WTC11 (cell line): ENCODE results near the gene ISOC2. TPM values are rescaled to one million over a fixed set of nuclear protein-coding genes. Genes with fewer than 3 reads are reported as not detected.
A peak's percentile ranks its signal among the peaks of the same experiment; 100 is the strongest.

Source experiments
- ATAC-seq: fragments of 200-7000 bp; cut with Tn5 transposase; 2 replicates; pipeline ENCODE4 v1.10.0; 2021; ENCODE audit warnings: mild to moderate bottlenecking, moderate library complexity
- CTCF ChIA-PET: fragments of 300-600 bp; sonication (Branson Sonifier 250); formaldehyde crosslinking; loops from one replicate; lab custom pipeline; 2021; ENCODE audit warnings: antibody characterized with exemption; lab: Charles Lee
- POLR2A ChIA-PET: fragments of 350-600 bp; sonication (Branson Sonifier 250); formaldehyde crosslinking; loops from one replicate; lab custom pipeline; 2021; ENCODE audit warnings: antibody characterized with exemption; lab: Charles Lee
- DNase-seq: peaks from one replicate; pipeline ENCODE4 v3.0.0; 2021; ENCODE audit warnings: low spot score
- H3K27ac Mint-ChIP-seq: 2 replicates; pipeline ENCODE4 v1.8.0; 2021; ENCODE audit warnings: mixed read lengths
- H3K27me3 Mint-ChIP-seq: 2 replicates; pipeline ENCODE4 v1.8.0; 2021; ENCODE audit warnings: low read depth, mild to moderate bottlenecking, moderate library complexity, mixed read lengths
- H3K36me3 Mint-ChIP-seq: 2 replicates; pipeline ENCODE4 v1.8.0; 2021; ENCODE audit warnings: mixed read lengths
- H3K4me1 Mint-ChIP-seq: 2 replicates; pipeline ENCODE4 v1.8.0; 2022; ENCODE audit warnings: mixed read lengths
- H3K4me3 Mint-ChIP-seq: 2 replicates; pipeline ENCODE4 v1.8.0; 2021; ENCODE audit warnings: mild to moderate bottlenecking, moderate library complexity, mixed read lengths
- H3K9me3 Mint-ChIP-seq: 2 replicates; pipeline ENCODE4 v1.8.0; 2021; ENCODE audit warnings: mixed read lengths
- CREM ChIP-seq: sonication (generic); formaldehyde crosslinking; IDR thresholded peaks from 2 replicates; pipeline ENCODE4 v1.8.1; 2022; ENCODE audit warnings: mild to moderate bottlenecking, missing genetic modification reagents, moderate library complexity
- ETV6 ChIP-seq: sonication (generic); formaldehyde crosslinking; IDR thresholded peaks from 2 replicates; pipeline ENCODE4 v1.8.1; 2022; ENCODE audit warnings: mild to moderate bottlenecking, missing genetic modification reagents
- FOXJ3 ChIP-seq: sonication (generic); formaldehyde crosslinking; IDR thresholded peaks from 2 replicates; pipeline ENCODE4 v1.9.0; 2021; ENCODE audit warnings: missing genetic modification reagents, mild to moderate bottlenecking, borderline replicate concordance
- FOXP1 ChIP-seq: sonication (generic); formaldehyde crosslinking; IDR thresholded peaks from 2 replicates; pipeline ENCODE4 v1.8.0; 2022; ENCODE audit warnings: missing genetic modification reagents, mild to moderate bottlenecking, moderate library complexity, borderline replicate concordance
- GABPB1 ChIP-seq: sonication (generic); formaldehyde crosslinking; IDR thresholded peaks from 2 replicates; pipeline ENCODE4 v1.8.1; 2023; ENCODE audit warnings: mild to moderate bottlenecking, missing genetic modification reagents
- GRHL2 ChIP-seq: fragments of 250-450 bp; sonication (Bioruptor Pico); IDR thresholded peaks from 2 replicates; pipeline ENCODE4 v1.8.0; 2022; ENCODE audit warnings: mild to moderate bottlenecking, moderate library complexity; ENCODE audit not compliant: insufficient replicate concordance, severe bottlenecking
- KAT7 ChIP-seq: sonication (generic); formaldehyde crosslinking; IDR thresholded peaks from 2 replicates; pipeline ENCODE4 v1.8.1; 2023; ENCODE audit warnings: missing genetic modification reagents, mild to moderate bottlenecking, borderline replicate concordance
- OVOL2 ChIP-seq: fragments of 250-450 bp; sonication (Bioruptor Pico); IDR thresholded peaks from 2 replicates; pipeline ENCODE4 v1.9.0; 2021; ENCODE audit warnings: mild to moderate bottlenecking, borderline replicate concordance
- TCF7 ChIP-seq: sonication (generic); formaldehyde crosslinking; IDR thresholded peaks from 2 replicates; pipeline ENCODE4 v1.8.0; 2022; ENCODE audit warnings: mild to moderate bottlenecking, low read depth, missing genetic modification reagents, moderate library complexity
- TP53 ChIP-seq: sonication (generic); formaldehyde crosslinking; IDR thresholded peaks from 2 replicates; pipeline ENCODE4 v1.8.1; 2023; ENCODE audit warnings: mild to moderate bottlenecking, missing genetic modification reagents
- ZNF121 ChIP-seq: sonication (generic); formaldehyde crosslinking; IDR thresholded peaks from 2 replicates; pipeline ENCODE4 v1.8.0; 2023; ENCODE audit warnings: missing genetic modification reagents
- ZNF232 ChIP-seq: sonication (generic); formaldehyde crosslinking; IDR thresholded peaks from 2 replicates; pipeline ENCODE4 v1.8.0; 2022; ENCODE audit warnings: mild to moderate bottlenecking, missing genetic modification reagents
- ZNF423 ChIP-seq: fragments of 250-450 bp; sonication (Bioruptor Pico); IDR thresholded peaks from 2 replicates; pipeline ENCODE4 v2.1.2; 2022; ENCODE audit warnings: mild to moderate bottlenecking, moderate library complexity
- total RNA-seq: library from RNA; stranded (reverse); gene quantifications from 3 replicates; pipeline ENCODE4 v1.2.3, GENCODE V29; 2021
- TF ChIP-seq, protein P1 (sequence below): fragments of 250-450 bp; sonication (Bioruptor Pico); IDR thresholded peaks from 2 replicates; pipeline ENCODE4 v1.8.0; 2021; ENCODE audit warnings: mild to moderate bottlenecking
- TF ChIP-seq, protein P2 (sequence below): fragments of 250-450 bp; sonication (Bioruptor Pico); IDR thresholded peaks from 2 replicates; pipeline ENCODE4 v1.9.0; 2021; ENCODE audit warnings: mild to moderate bottlenecking, borderline replicate concordance
- TF ChIP-seq, protein P3 (sequence below): sonication (generic); formaldehyde crosslinking; IDR thresholded peaks from 2 replicates; pipeline ENCODE4 v1.8.1; 2023; ENCODE audit warnings: mild to moderate bottlenecking, missing genetic modification reagents, moderate library complexity
- TF ChIP-seq, protein P4 (sequence below): sonication (generic); formaldehyde crosslinking; IDR thresholded peaks from 2 replicates; pipeline ENCODE4 v1.8.1; 2023; ENCODE audit warnings: mild to moderate bottlenecking, missing genetic modification reagents, borderline replicate concordance
- TF ChIP-seq, protein P5 (sequence below): sonication (generic); formaldehyde crosslinking; IDR thresholded peaks from 2 replicates; pipeline ENCODE4 v1.8.1; 2022; ENCODE audit warnings: missing genetic modification reagents, borderline replicate concordance
- TF ChIP-seq, protein P6 (sequence below): sonication (generic); formaldehyde crosslinking; IDR thresholded peaks from 2 replicates; pipeline ENCODE4 v1.8.1; 2023; ENCODE audit warnings: mild to moderate bottlenecking, missing genetic modification reagents

ISOC2 gene
- total RNA-seq, 1 experiment from 2014 or later, result 96.3 TPM

DNA sequence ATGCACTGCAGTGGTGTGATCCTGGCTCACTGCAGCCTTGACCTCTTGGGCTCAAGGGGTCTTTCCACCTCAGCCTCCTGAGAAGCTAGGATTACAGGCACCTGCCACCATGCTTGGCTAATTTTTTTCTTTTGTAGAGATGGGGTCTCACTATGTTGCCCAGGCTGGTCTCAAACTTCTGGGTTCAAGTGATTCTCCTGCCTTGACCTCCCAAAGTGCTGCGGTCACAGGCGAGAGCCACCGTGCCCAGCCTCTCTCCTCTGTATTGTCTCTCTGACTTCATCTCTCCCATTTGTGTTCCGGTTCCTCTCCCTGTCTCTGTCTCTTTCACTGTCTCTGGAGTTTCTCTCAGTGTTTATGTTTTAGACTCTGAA lies 4.8 kb upstream of the ISOC2 start:
- CTCF ChIA-PET, result interaction anchor here (1.0 to 3.2 kb wide), 5 partner anchors 11 to 166 kb away, joined by 3 to 68 read pairs (median 25); partner anchors contain the start of gene ZNF628
- DNase-seq (no peak), ATAC-seq (no peak)

DNA sequence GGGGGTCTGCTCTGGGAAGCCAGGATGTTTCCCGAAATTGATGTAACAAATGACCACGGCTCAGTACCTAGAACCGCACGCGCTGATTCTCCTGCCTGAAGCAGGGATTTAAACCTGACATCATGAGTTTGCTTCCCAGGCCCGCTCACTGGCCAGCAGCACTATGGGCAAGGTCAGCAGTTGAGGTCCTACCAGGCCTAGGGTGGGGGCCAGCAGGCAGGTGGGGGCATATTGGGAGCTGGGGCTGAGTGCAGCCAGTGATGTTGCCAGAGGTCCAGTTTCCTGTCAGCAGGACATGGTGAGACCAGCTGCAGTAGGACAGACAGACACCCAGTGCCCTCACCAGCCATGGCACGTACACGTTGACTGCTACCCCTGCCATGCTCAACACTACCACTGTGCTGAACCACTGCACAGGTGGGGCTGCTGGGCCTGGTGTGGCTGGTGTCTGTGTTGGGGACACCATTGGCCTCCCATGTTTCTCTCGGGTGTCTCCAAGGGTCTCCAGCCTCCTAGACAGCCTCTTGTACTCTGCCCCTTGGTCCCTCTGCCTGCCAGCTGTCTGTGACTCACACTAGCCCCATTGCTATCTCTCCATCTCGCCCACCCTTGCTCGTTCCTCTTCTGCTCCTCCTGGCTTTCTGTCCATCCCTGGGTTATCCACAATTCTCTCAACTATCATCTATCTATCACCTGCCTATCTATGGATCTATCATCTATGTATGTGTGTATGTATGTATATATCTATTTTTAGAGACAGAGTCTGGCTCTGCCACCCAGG lies 4.2 kb upstream of the ISOC2 start:
- Mint-ChIP-seq H3K4me3 (no peak overlapping the region), H3K27ac (no peak overlapping the region)
- POLR2A ChIA-PET, result no interaction called here

More for the DNA sequence above, 4.8 kb upstream of the ISOC2 start:
- POLR2A ChIA-PET, result no interaction called here
- H3K36me3 Mint-ChIP-seq, result no peaks in the 10 kb centered on the region
- no peak overlapping the region for H3K4me3 Mint-ChIP-seq
- H3K9me3 Mint-ChIP-seq, result no peaks in the 10 kb centered on the region
- H3K27me3 Mint-ChIP-seq, result peaks cover 35% of the 10 kb centered on the region
- peaks cover 29% of the 10 kb centered on the region for H3K4me1 Mint-ChIP-seq
- no peak overlapping the region for H3K27ac Mint-ChIP-seq
- TF ChIP-seq ZNF121 (CRISPR knock-in tag), result peak; percentile 74; the same call in 1 of the 2 replicates
- TF ChIP-seq, protein P1, sequence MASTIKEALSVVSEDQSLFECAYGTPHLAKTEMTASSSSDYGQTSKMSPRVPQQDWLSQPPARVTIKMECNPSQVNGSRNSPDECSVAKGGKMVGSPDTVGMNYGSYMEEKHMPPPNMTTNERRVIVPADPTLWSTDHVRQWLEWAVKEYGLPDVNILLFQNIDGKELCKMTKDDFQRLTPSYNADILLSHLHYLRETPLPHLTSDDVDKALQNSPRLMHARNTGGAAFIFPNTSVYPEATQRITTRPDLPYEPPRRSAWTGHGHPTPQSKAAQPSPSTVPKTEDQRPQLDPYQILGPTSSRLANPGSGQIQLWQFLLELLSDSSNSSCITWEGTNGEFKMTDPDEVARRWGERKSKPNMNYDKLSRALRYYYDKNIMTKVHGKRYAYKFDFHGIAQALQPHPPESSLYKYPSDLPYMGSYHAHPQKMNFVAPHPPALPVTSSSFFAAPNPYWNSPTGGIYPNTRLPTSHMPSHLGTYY, result no peak

DNA sequence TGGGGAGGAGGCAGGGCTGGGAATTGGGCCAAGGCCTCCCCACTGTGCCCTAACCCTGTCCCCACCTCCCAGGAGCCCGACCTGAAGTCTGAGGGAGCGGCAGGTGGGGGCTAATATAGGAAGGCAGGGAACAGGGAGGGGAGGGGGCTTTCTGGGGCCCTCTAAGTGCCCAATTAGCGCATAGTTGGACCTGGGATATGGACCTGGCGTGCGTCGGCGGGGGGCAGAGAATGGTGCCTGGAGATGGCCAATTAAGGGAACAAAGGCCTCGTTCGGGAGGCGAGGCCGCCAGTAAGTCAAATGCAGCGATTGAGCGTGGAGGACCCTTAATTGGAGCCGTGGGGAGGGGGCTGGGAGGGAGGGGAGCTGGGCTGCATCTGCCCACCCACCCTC lies 3.2 kb upstream of the ISOC2 start, which contains the start of gene C19orf85:
Gene C19orf85, minus strand, starts transcription at position 90 of the 393 bp plus-strand sequence. CDS start 197 bp downstream, outside the sequence.
- DNase-seq (peak; percentile 41), ATAC-seq (no peak)
- Mint-ChIP-seq H3K27ac (no peak within 1 kb of the TSS), H3K27me3 (peaks cover 28% of the 10 kb centered on the region), H3K4me1 (peaks cover 42% of the 10 kb centered on the region), H3K4me3 (peak within 1 kb of the TSS; percentile 30; the same call in 1 of the 2 replicates), H3K9me3 (no peaks in the 10 kb centered on the region), H3K36me3 (no peaks in the 10 kb centered on the region)
- ChIA-PET POLR2A (no interaction called here), CTCF (interaction anchor here (0.6 to 1.5 kb wide), 2 partner anchors 18 to 39 kb away, joined by 3 to 5 read pairs; no protein-coding TSS in a partner anchor)
- TF ChIP-seq ZNF121 (CRISPR knock-in tag) (no peak), ZNF232 (CRISPR knock-in tag) (no peak), ETV6 (CRISPR knock-in tag) (no peak), FOXP1 (no peak), TP53 (CRISPR knock-in tag) (no peak)
- TF ChIP-seq, protein P2, sequence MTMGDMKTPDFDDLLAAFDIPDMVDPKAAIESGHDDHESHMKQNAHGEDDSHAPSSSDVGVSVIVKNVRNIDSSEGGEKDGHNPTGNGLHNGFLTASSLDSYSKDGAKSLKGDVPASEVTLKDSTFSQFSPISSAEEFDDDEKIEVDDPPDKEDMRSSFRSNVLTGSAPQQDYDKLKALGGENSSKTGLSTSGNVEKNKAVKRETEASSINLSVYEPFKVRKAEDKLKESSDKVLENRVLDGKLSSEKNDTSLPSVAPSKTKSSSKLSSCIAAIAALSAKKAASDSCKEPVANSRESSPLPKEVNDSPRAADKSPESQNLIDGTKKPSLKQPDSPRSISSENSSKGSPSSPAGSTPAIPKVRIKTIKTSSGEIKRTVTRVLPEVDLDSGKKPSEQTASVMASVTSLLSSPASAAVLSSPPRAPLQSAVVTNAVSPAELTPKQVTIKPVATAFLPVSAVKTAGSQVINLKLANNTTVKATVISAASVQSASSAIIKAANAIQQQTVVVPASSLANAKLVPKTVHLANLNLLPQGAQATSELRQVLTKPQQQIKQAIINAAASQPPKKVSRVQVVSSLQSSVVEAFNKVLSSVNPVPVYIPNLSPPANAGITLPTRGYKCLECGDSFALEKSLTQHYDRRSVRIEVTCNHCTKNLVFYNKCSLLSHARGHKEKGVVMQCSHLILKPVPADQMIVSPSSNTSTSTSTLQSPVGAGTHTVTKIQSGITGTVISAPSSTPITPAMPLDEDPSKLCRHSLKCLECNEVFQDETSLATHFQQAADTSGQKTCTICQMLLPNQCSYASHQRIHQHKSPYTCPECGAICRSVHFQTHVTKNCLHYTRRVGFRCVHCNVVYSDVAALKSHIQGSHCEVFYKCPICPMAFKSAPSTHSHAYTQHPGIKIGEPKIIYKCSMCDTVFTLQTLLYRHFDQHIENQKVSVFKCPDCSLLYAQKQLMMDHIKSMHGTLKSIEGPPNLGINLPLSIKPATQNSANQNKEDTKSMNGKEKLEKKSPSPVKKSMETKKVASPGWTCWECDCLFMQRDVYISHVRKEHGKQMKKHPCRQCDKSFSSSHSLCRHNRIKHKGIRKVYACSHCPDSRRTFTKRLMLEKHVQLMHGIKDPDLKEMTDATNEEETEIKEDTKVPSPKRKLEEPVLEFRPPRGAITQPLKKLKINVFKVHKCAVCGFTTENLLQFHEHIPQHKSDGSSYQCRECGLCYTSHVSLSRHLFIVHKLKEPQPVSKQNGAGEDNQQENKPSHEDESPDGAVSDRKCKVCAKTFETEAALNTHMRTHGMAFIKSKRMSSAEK (CRISPR knock-in tag), result no peak
- TF ChIP-seq, protein P3, sequence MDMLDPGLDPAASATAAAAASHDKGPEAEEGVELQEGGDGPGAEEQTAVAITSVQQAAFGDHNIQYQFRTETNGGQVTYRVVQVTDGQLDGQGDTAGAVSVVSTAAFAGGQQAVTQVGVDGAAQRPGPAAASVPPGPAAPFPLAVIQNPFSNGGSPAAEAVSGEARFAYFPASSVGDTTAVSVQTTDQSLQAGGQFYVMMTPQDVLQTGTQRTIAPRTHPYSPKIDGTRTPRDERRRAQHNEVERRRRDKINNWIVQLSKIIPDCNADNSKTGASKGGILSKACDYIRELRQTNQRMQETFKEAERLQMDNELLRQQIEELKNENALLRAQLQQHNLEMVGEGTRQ (CRISPR knock-in tag), result no peak
- TF ChIP-seq, protein P4, sequence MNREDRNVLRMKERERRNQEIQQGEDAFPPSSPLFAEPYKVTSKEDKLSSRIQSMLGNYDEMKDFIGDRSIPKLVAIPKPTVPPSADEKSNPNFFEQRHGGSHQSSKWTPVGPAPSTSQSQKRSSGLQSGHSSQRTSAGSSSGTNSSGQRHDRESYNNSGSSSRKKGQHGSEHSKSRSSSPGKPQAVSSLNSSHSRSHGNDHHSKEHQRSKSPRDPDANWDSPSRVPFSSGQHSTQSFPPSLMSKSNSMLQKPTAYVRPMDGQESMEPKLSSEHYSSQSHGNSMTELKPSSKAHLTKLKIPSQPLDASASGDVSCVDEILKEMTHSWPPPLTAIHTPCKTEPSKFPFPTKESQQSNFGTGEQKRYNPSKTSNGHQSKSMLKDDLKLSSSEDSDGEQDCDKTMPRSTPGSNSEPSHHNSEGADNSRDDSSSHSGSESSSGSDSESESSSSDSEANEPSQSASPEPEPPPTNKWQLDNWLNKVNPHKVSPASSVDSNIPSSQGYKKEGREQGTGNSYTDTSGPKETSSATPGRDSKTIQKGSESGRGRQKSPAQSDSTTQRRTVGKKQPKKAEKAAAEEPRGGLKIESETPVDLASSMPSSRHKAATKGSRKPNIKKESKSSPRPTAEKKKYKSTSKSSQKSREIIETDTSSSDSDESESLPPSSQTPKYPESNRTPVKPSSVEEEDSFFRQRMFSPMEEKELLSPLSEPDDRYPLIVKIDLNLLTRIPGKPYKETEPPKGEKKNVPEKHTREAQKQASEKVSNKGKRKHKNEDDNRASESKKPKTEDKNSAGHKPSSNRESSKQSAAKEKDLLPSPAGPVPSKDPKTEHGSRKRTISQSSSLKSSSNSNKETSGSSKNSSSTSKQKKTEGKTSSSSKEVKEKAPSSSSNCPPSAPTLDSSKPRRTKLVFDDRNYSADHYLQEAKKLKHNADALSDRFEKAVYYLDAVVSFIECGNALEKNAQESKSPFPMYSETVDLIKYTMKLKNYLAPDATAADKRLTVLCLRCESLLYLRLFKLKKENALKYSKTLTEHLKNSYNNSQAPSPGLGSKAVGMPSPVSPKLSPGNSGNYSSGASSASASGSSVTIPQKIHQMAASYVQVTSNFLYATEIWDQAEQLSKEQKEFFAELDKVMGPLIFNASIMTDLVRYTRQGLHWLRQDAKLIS (CRISPR knock-in tag), result no peak
- TF ChIP-seq, protein P5, sequence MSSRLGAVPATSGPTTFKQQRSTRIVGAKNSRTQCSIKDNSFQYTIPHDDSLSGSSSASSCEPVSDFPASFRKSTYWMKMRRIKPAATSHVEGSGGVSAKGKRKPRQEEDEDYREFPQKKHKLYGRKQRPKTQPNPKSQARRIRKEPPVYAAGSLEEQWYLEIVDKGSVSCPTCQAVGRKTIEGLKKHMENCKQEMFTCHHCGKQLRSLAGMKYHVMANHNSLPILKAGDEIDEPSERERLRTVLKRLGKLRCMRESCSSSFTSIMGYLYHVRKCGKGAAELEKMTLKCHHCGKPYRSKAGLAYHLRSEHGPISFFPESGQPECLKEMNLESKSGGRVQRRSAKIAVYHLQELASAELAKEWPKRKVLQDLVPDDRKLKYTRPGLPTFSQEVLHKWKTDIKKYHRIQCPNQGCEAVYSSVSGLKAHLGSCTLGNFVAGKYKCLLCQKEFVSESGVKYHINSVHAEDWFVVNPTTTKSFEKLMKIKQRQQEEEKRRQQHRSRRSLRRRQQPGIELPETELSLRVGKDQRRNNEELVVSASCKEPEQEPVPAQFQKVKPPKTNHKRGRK (CRISPR knock-in tag), result no peak

More for the DNA sequence above, 4.2 kb upstream of the ISOC2 start:
- Mint-ChIP-seq H3K4me1 (peaks cover 32% of the 10 kb centered on the region), H3K27me3 (peaks cover 29% of the 10 kb centered on the region), H3K9me3 (no peaks in the 10 kb centered on the region), H3K36me3 (no peaks in the 10 kb centered on the region)
- TF ChIP-seq FOXJ3 (CRISPR knock-in tag), result no peak
- TF ChIP-seq ETV6 (CRISPR knock-in tag), result no peak
- no peak for TF ChIP-seq GABPB1 (CRISPR knock-in tag)
- no peak for TF ChIP-seq ZNF423 (CRISPR knock-in tag)
- TF ChIP-seq KAT7 (CRISPR knock-in tag), result no peak
- TF ChIP-seq, protein P6, sequence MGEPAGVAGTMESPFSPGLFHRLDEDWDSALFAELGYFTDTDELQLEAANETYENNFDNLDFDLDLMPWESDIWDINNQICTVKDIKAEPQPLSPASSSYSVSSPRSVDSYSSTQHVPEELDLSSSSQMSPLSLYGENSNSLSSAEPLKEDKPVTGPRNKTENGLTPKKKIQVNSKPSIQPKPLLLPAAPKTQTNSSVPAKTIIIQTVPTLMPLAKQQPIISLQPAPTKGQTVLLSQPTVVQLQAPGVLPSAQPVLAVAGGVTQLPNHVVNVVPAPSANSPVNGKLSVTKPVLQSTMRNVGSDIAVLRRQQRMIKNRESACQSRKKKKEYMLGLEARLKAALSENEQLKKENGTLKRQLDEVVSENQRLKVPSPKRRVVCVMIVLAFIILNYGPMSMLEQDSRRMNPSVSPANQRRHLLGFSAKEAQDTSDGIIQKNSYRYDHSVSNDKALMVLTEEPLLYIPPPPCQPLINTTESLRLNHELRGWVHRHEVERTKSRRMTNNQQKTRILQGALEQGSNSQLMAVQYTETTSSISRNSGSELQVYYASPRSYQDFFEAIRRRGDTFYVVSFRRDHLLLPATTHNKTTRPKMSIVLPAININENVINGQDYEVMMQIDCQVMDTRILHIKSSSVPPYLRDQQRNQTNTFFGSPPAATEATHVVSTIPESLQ (CRISPR knock-in tag), result no peak
- no peak for TF ChIP-seq TCF7 (CRISPR knock-in tag)
- TF ChIP-seq OVOL2 (CRISPR knock-in tag), result no peak
- TF ChIP-seq CREM (CRISPR knock-in tag), result no peak
- no peak for TF ChIP-seq GRHL2 (CRISPR knock-in tag)
- DNase-seq, result no peak
- CTCF ChIA-PET, result interaction anchor here (1.5 to 3.2 kb wide), 2 partner anchors 38 to 167 kb away, joined by 3 to 25 read pairs; no protein-coding TSS in a partner anchor
- no peak for ATAC-seq
